Testis (tissue), 3 donors: ENCODE data around the gene FKBP10. TPM values are rescaled to one million over a fixed set of nuclear protein-coding genes. Genes with fewer than 3 reads are reported as not detected.
"Not testable (repeated sequence)": the region's sequence is repeated elsewhere in the genome, so short reads cannot be mapped to it uniquely, and the experiment has no call there.

Source experiments
- DNase-seq: peaks from one replicate; pipeline ENCODE4 v3.0.0-alpha.2; 2019
- H3K27ac ChIP-seq, 2 donors: fragments of 200-600 bp; sonication (generic); one replicate each; pipeline ENCODE4 v1.5.1; 2019
- H3K27me3 ChIP-seq: fragments of 200-600 bp; sonication (generic); one replicate; pipeline ENCODE4 v1.5.1; 2019
- H3K36me3 ChIP-seq: fragments of 200-600 bp; sonication (generic); one replicate; pipeline ENCODE4 v1.5.1; 2017; ENCODE audit warnings: low read depth; ENCODE audit errors: missing control alignments
- H3K4me1 ChIP-seq: fragments of 200-600 bp; sonication (generic); one replicate; pipeline ENCODE4 v1.5.1; 2019
- H3K4me3 ChIP-seq, 2 donors: fragments of 200-600 bp; sonication (generic); one replicate each; pipeline ENCODE4 v1.5.1; 2017 to 2019
- H3K9me3 ChIP-seq: fragments of 200-600 bp; sonication (generic); one replicate; pipeline ENCODE4 v1.5.1; 2017
- CTCF ChIP-seq, 3 experiments: fragments of 450-650 bp in 2 of 3; fragments of 200-600 bp in 1 of 3; sonication (generic) in 1 of 3; IDR thresholded peaks; one replicate each; pipeline ENCODE4 v1.5.1; 2016 to 2019; ENCODE audit warnings: antibody characterized with exemption in 3 of 3, mild to moderate bottlenecking in 2 of 3, moderate library complexity in 1 of 3
- POLR2A ChIP-seq: fragments of 450-650 bp; IDR thresholded peaks from one replicate; pipeline ENCODE4 v1.6.1; 2017; ENCODE audit warnings: antibody characterized with exemption, mild to moderate bottlenecking, moderate library complexity
- WGBS, 2 donors: methylation state at CpG; one replicate each; pipeline ENCODE4 v1.1.5; 2018; 5-methylcytosine and 5-hydroxymethylcytosine counted together
- intact Hi-C: fragments of 100-400 bp; cut with DNase I; formaldehyde crosslinking; loops from one replicate; pipeline ENCODE4 v1.15.1; 2023; ENCODE audit warnings: low total_unique reads
- polyA plus RNA-seq: library from polyadenylated mRNA; stranded (reverse); fragments of 350-450 nt; fragmentation: Illumina TruSeq; extraction: RNeasy Lipid Tissue Mini Kit (QIAGEN cat#74804); gene quantifications from one replicate; pipeline ENCODE4 v1.2.3, GENCODE V29; 2014; ENCODE audit warnings: low read depth, low replicate concordance; ENCODE audit not compliant: insufficient read depth
- total RNA-seq, 2 donors: library from RNA; depleted of rRNA; stranded (reverse); fragments of >200 nt; gene quantifications; one replicate each; pipeline ENCODE4 v1.2.3, GENCODE V29; 2016

Gene FKBP10
- total and polyA plus RNA-seq, 3 donors from 2014 or later: 31.4 to 37.8 (median 36.5) TPM

DNA sequence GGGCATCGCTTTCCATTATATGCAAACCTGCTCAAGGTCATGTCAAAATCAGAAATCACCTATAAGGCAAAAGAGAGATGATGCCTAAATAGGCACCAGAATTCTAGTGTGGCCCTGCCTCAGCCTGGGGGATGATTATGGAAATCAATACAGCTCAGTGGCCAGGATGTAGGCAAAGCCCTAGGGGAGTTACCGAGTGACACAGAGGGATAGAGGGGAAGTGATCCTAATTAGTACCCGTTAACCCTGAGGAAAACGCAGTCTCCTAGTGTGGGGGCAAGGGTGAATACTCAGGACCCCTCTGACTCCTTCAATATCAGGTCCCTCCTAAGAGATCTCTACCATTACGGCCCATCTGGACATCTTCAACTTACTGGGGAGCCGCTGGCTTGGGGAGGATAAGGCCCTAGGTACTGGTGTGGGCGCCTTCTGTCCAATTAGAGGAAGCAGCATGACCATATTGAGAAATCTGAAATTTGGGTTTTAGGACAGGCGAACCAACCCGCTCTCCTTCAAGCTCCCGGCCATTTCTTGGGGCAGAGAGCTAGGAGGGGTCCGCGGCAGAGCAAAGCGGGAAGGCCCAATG, 22.5 kb downstream of the FKBP10 start:
- intact Hi-C loops: no loop called here
- peaks cover 5% of the 10 kb centered on the region for H3K4me1 ChIP-seq
- H3K4me3 ChIP-seq: peak overlapping the region; percentile 61 to 97
- no peak for DNase-seq
- TF ChIP-seq POLR2A (no peak), CTCF (IDR thresholded peaks at IDR 0.05) (no peak)
- WGBS, 2 donors: 16 to 35% methylated on average over 4 to 13 of the region's 13 CpGs
- H3K27ac ChIP-seq: peak overlapping the region; percentile 44 to 58
- no peaks in the 10 kb centered on the region for H3K9me3 ChIP-seq
- no peaks in the 10 kb centered on the region for H3K36me3 ChIP-seq
- no peaks in the 10 kb centered on the region for H3K27me3 ChIP-seq

- Histone ChIP-seq H3K4me3 (peak within 1 kb of the TSS; percentile 61 to 97), H3K27ac (peak within 1 kb of the TSS; percentile 44 to 58), H3K36me3 (no peaks in the 10 kb centered on the region), H3K27me3 (no peaks in the 10 kb centered on the region), H3K4me1 (peaks cover 5% of the 10 kb centered on the region), H3K9me3 (no peaks in the 10 kb centered on the region)
- no peak for TF ChIP-seq CTCF (IDR thresholded peaks at IDR 0.05)
- TF ChIP-seq POLR2A: no peak
- WGBS, 2 donors: 1 to 4% methylated on average over 5 to 27 of the region's 72 CpGs
- intact Hi-C loops: no loop called here
- peak; percentile 61 for DNase-seq
Observed at GRCh38 chr17:41835800-41836549, 23.2 kb downstream of the FKBP10 start, which contains the start of gene NT5C3B. Gene NT5C3B (minus strand): TSS chr17:41836232. CDS start chr17:41836193, 39 bp downstream.

DNA sequence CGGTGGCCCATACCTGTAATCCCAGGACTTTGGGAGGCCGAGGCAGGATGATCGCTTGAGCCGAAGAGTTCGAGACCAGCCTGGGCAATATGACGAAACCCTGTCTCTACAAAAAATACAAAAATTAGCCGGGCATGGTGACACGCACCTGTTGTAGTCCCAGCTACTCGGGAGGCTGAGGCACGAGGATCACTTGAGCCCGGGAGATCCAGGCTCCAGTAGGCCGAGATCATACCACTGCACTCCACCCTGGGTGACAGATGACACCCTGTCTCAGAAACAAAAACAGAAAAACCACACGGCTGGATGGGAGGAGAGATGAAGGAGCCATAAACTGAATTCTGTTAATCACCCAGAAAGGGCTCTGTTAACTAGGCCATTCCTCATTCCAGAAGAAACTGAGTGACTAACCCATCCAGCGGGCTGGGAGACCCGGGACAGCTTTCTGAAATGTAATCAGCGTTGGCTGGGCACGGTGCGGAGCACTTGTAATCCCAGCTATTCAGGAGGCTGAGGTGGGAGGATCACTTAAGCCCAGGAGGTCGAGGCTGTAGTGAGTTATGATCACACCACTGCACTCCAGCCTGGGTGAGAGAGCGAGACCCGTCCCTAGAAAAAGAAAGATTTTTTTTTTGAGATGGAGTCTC, 23.9 kb downstream of the FKBP10 start:
- intact Hi-C loops: no loop called here
- H3K4me1 ChIP-seq: peaks cover 5% of the 10 kb centered on the region
- WGBS, 2 donors: 28 to 48% methylated on average over 21 of the region's 21 CpGs
- no peaks in the 10 kb centered on the region for H3K9me3 ChIP-seq
- no peaks in the 10 kb centered on the region for H3K27me3 ChIP-seq
- peak overlapping the region; percentile 61 to 97 for H3K4me3 ChIP-seq
- H3K36me3 ChIP-seq: no peaks in the 10 kb centered on the region
- TF ChIP-seq POLR2A: no peak
- TF ChIP-seq CTCF (IDR thresholded peaks at IDR 0.05): no peak
- no peak for DNase-seq
- peak overlapping the region; percentile 44 to 58 for H3K27ac ChIP-seq

- H3K9me3 ChIP-seq: no peaks in the 10 kb centered on the region
- H3K27ac ChIP-seq: no peak within 1 kb of the TSS
- 93% methylated on average over 15 of the region's 15 CpGs for WGBS, 2 donors
- intact Hi-C loops: no loop called here
- no peaks in the 10 kb centered on the region for H3K36me3 ChIP-seq
- no peak for TF ChIP-seq CTCF (IDR thresholded peaks at IDR 0.05)
- TF ChIP-seq POLR2A: no peak
- peaks cover 5% of the 10 kb centered on the region for H3K4me1 ChIP-seq
- DNase-seq: no peak
- H3K4me3 ChIP-seq: no peak within 1 kb of the TSS
- no peaks in the 10 kb centered on the region for H3K27me3 ChIP-seq
Observed at GRCh38 chr17:41837761-41838538, 25.1 kb downstream of the FKBP10 start, which contains the start of gene KLHL10. Gene KLHL10 (plus strand): TSS chr17:41837825. CDS start chr17:41837933, 108 bp downstream.

- H3K4me1 ChIP-seq, intact Hi-C loops, H3K27me3 ChIP-seq, H3K4me3 ChIP-seq, H3K27ac ChIP-seq, H3K9me3 ChIP-seq, H3K36me3 ChIP-seq, DNase-seq: not testable (repeated sequence)
- WGBS, 2 donors: 98 to 100% methylated on average over 2 of the region's 2 CpGs
Observed at GRCh38 chr17:41839448-41839847, 26.6 kb downstream of the FKBP10 start.

GRCh38 chr17:41840781-41841180, 28.0 kb downstream of the FKBP10 start:
- DNase-seq, H3K4me3 ChIP-seq, H3K27me3 ChIP-seq, H3K4me1 ChIP-seq, H3K9me3 ChIP-seq, H3K27ac ChIP-seq, intact Hi-C loops, H3K36me3 ChIP-seq: not testable (repeated sequence)
- WGBS, 2 donors: 92 to 100% methylated on average over 6 of the region's 6 CpGs
